ENCODE data around the gene VTI1A. TPM values are rescaled to one million over a fixed set of nuclear protein-coding genes. Genes with fewer than 3 reads are reported as not detected.
A peak's percentile ranks its signal among the peaks of the same experiment; 100 is the strongest.

Gene VTI1A
- total RNA-seq, 6 experiments from 2014 or later = 11.2 to 26.2 (median 12.3) TPM

DNA sequence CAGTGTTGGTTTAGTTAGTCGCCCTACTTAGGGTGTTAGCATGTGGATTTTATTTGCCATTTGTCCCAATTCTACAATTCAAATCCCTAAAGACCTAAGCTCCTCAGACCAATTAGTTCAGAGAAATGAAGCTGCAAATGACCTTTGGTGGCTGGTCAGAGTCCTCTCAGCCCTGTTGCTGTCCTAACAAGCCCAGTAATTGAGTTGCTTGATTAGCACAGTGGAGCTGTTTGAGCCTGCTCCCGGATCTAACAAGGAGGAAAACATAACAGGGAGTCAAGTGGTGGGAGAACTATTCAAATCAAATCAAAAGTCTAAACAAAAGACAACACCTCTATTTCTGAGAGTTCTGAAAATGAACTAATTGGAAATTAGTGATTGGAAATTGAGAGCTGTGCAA lies 22.4 kb upstream of the VTI1A start:
- Histone ChIP-seq H3K4me3 (no peak overlapping the region), H3K9me3 (no peaks in the 10 kb centered on the region), H3K27ac (no peak overlapping the region), H3K27me3 (no peaks in the 10 kb centered on the region), H3K36me3 (peaks cover 7 to 62% (median 31%) of the 10 kb centered on the region in 4 donors), H3K4me1 (peaks cover 0 to 19% (median 3%) of the 10 kb centered on the region in 4 donors)
- intact Hi-C loops (cut with DNase I) = no loop called here
- 42% methylated on average over 2 of the region's 2 CpGs for WGBS (ENCODE audit: insufficient coverage, low coverage, low lambda C conversion rate, missing lambda C conversion rate)
- TF ChIP-seq POLR2A (IDR thresholded peaks at IDR 0.05) = no peak
- TF ChIP-seq, protein P1, sequence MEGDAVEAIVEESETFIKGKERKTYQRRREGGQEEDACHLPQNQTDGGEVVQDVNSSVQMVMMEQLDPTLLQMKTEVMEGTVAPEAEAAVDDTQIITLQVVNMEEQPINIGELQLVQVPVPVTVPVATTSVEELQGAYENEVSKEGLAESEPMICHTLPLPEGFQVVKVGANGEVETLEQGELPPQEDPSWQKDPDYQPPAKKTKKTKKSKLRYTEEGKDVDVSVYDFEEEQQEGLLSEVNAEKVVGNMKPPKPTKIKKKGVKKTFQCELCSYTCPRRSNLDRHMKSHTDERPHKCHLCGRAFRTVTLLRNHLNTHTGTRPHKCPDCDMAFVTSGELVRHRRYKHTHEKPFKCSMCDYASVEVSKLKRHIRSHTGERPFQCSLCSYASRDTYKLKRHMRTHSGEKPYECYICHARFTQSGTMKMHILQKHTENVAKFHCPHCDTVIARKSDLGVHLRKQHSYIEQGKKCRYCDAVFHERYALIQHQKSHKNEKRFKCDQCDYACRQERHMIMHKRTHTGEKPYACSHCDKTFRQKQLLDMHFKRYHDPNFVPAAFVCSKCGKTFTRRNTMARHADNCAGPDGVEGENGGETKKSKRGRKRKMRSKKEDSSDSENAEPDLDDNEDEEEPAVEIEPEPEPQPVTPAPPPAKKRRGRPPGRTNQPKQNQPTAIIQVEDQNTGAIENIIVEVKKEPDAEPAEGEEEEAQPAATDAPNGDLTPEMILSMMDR (IDR thresholded peaks at IDR 0.05) = no peak
- peak in 1 of 3 donors; percentile 51 for DNase-seq
- peak; percentile 52 to 86 (median 70) for ATAC-seq

- H3K36me3 ChIP-seq = peaks cover 7 to 64% (median 28%) of the 10 kb centered on the region in 4 donors
Measured at GRCh38 chr10:112426111-112426510, 20.9 kb upstream of the VTI1A start.

DNA sequence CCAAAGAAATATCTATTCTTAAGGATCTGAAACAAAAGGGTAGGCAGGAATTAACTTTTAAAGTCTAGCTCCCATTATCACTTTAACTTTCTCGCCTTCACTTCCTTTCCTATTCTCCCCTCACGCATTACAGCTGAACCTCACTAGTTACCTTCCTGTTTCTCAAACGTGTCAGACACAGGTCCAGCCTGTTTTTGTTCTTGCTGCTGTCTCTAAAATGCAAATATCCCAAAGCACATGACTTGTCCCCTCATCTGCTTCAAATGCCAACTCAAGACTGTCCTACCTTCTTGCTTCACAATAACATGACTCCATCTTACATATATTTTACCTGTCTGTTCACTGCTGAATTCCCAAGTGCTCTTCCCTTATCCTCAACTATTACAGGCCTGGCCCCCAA lies 17.9 kb upstream of the VTI1A start:
- no peak overlapping the region for H3K4me3 ChIP-seq
- H3K36me3 ChIP-seq = peaks cover 3 to 75% (median 21%) of the 10 kb centered on the region in 4 donors
- no peak for TF ChIP-seq POLR2A (IDR thresholded peaks at IDR 0.05)
- TF ChIP-seq, protein P1 (IDR thresholded peaks at IDR 0.05) = no peak

More at GRCh38 chr10:112426111-112426510, 20.9 kb upstream of the VTI1A start:
- Histone ChIP-seq H3K9me3 (no peaks in the 10 kb centered on the region), H3K27ac (no peak overlapping the region), H3K27me3 (no peaks in the 10 kb centered on the region), H3K4me3 (no peak overlapping the region), H3K4me1 (peaks cover 0 to 19% (median 3%) of the 10 kb centered on the region in 4 donors)
- intact Hi-C loops (cut with DNase I) = no loop called here
- 54% methylated on average over 2 of the region's 2 CpGs for WGBS (ENCODE audit: insufficient coverage, low coverage, low lambda C conversion rate, missing lambda C conversion rate)
- no peak for TF ChIP-seq POLR2A (IDR thresholded peaks at IDR 0.05)
- TF ChIP-seq, protein P1 (IDR thresholded peaks at IDR 0.05) = no peak
- ATAC-seq (no peak), DNase-seq (no peak)

DNA sequence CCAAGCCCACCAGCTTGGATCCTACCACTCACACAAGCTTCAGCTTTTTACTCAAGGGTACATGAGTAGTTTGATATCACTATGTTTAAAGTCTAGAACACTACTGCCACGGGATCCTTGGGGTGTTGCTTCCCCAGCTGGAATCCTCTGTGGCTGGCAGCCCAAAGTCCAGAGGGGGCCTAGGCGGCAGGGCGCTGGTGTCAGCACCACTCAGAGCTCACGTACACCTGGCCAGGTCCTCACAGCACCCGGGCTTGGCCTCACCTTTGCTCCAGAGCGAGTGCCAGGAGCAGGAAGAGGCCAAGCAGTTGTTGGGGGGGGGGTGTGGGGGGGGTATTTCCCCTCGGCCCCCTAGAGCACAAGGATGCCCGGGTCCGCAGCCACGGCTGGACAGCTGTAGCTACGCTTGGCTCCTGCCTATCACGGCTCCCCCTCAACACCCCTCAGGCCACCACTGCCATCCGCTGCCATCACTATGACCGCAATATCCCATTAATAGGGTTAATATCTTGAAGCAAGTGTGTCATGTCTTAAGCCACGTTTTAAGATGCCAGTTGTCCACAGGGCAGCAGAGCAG lies 17.3 kb upstream of the VTI1A start:
- Histone ChIP-seq H3K4me1 (peaks cover 0 to 3% (median 0%) of the 10 kb centered on the region in 4 donors), H3K27ac (no peak overlapping the region), H3K36me3 (peaks cover 3 to 79% (median 21%) of the 10 kb centered on the region in 4 donors), H3K4me3 (no peak overlapping the region), H3K27me3 (no peaks in the 10 kb centered on the region), H3K9me3 (no peaks in the 10 kb centered on the region)
- 37% methylated on average over 5 of the region's 15 CpGs for WGBS (ENCODE audit: insufficient coverage, low coverage, low lambda C conversion rate, missing lambda C conversion rate)
- intact Hi-C loops (cut with DNase I) = no loop called here
- DNase-seq (peak in 1 of 3 donors; percentile 46), ATAC-seq (peak; percentile 29 to 59 (median 52))
- no peak for TF ChIP-seq POLR2A (IDR thresholded peaks at IDR 0.05)
- TF ChIP-seq, protein P1 (IDR thresholded peaks at IDR 0.05) = no peak

More for the DNA sequence above, 17.9 kb upstream of the VTI1A start:
- Histone ChIP-seq H3K27ac (no peak overlapping the region), H3K4me1 (peaks cover 0 to 9% (median 3%) of the 10 kb centered on the region in 4 donors), H3K9me3 (no peaks in the 10 kb centered on the region), H3K27me3 (no peaks in the 10 kb centered on the region)
- no peak for DNase-seq
- no peak for ATAC-seq
- intact Hi-C loops (cut with DNase I) = no loop called here
- 52% methylated on average over 3 of the region's 3 CpGs for WGBS (ENCODE audit: insufficient coverage, low coverage, low lambda C conversion rate, missing lambda C conversion rate)
